Medulla oblongata (tissue), 1 donor: Measurements from ENCODE around the gene IL19.
A peak's percentile ranks its signal among the peaks of the same experiment; 100 is the strongest.
"Not testable (repeated sequence)": the region's sequence is repeated elsewhere in the genome, so short reads cannot be mapped to it uniquely, and the experiment has no call there.

Experiments
- DNase-seq: peaks from one replicate; pipeline ENCODE4 v3.0.0-alpha.2; 2015; ENCODE audit errors: extremely low spot score

Gene IL19

DNA sequence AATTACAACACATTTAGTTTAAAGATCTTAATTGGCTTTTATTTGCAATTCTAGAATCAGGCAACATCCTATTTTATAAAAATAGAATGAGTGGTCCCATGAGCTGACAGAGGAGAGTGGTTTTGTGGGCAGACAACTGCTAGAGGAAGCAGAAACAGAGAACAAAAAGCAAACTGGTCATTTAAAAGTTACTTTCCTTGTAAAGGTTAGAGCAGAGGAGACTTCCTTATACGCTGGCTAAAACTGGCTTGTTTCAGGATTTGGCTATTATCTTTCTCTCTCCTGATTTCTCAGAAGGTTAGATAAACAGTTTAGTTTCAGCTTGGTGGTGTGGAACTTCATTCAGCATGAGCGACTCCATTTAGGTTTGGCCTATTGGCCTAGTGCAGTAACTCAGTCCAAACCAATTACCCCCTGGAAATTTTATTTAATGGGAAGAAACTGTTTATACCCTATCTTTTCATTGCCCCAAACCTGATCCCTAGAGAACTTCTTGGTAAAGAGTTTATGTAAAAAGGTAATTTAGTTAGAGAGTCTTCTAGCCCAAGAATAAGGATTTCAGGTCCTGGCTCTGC lies 62.6 kb downstream of the IL19 start:
- peak; percentile 61 for DNase-seq

GRCh38 chr1:206833801-206834200 lies 63.2 kb downstream of the IL19 start:
- no peak for DNase-seq

DNA sequence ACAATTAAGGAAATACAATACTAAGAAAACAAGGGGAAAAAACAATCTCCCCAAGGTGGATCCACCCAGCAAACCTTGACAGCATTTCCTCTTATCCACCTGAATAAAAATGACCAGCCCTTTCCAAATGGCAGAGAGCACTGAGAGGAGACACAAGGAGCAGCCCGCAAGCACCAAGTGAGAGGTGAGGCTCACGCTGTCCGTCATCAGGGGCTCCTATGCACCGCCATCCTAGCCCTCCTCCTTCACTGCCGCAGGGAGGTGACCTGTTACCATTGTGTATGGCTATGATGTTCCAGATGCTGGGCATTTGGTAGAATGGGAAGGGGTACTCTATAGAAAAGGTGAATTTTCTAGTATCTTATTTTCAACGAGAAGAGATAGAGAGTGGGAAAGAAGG lies 63.6 kb downstream of the IL19 start:
- no peak for DNase-seq

DNA sequence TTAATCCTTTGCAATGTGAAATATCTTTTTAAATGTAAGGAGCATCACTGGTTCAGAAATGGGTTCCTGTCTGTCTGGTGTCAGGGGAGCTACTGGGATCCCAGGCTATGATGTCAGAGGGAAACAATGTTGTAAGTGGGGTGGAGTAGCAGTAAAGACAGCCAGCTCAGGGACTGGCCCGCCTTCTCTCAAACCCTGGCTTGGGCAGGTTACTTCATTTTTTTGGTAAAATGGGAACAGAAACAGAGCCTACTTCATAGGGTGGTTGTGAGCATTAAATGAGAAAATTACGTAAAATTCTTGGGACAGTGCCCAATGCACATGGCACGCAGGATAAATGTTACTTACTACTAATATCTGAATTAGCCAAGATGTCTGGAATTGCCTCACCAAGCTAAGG lies 64.1 kb downstream of the IL19 start:
- peak; percentile 20 for DNase-seq

GRCh38 chr1:206835186-206835585 lies 64.6 kb downstream of the IL19 start:
- no peak for DNase-seq

DNA sequence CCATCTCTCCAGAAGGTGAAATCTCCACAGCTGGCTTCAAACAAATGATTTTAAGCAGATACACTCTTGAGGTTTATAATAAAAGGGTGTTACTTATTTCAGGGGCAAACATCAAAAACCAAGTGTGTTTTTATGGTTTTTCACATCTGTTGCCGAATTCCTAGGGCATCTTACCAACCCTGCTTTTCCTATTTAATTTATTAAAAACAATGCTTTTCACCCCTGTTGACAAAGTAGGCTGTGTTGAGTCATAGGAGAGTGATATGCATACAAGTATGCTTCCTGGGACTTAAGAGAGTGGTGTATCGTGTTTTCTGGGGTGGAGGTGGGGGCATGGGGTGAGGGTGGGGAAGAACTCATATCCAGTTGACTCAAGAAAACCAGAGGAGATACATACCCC lies 65.5 kb downstream of the IL19 start:
- no peak for DNase-seq

- DNase-seq, result no peak
These were observed 68.5 kb downstream of the IL19 start for GRCh38 chr1:206839006-206839560.

GRCh38 chr1:206839857-206840256 lies 69.3 kb downstream of the IL19 start:
- DNase-seq, result no peak

- DNase-seq, result no peak
These were observed 71.2 kb downstream of the IL19 start for GRCh38 chr1:206841609-206842323.

DNA sequence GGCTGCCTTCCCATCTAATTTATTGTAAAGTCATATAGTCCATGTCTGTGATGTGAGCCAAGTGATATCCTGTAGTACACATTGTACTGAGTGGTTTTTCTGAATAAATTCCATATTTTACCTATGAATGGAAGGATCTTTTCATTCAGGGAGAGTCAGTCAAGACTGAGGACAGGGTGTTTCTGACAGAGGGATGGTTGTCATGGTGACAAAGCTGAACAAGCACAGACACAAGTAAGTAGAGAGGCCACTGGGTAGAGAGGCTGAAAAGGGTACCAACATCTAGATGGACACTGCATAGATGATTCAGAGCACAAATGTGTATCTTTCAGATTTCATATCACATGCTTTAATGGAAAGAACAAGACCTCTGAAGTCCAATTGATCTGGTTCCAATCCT lies 72.3 kb downstream of the IL19 start:
- DNase-seq, result no peak

GRCh38 chr1:206843626-206844025 lies 73.1 kb downstream of the IL19 start:
- DNase-seq, result no peak

DNA sequence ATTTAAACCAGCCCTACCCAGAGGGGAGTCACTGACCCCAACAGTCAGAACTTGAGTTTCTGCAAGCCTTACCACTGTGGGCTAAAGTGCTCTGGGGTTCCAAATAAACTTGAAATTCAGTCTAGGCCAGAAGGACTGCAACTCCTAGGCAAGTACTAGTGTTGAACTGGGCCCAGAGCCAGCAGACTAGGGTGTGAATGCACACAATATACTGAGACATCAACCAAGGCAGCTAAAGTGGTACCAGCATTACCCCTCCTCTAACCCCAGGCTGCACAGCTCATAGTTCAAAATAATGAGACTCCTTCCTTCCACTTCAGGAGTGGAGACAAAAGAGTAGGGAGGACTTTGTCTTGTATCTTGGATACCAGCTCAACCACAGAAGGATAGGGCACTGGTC lies 75.9 kb downstream of the IL19 start:
- DNase-seq, result no peak

- DNase-seq, result no peak
These were observed 76.8 kb downstream of the IL19 start for GRCh38 chr1:206847337-206847834.

- no peak for DNase-seq
These were observed 77.4 kb downstream of the IL19 start for GRCh38 chr1:206847946-206848345.

DNA sequence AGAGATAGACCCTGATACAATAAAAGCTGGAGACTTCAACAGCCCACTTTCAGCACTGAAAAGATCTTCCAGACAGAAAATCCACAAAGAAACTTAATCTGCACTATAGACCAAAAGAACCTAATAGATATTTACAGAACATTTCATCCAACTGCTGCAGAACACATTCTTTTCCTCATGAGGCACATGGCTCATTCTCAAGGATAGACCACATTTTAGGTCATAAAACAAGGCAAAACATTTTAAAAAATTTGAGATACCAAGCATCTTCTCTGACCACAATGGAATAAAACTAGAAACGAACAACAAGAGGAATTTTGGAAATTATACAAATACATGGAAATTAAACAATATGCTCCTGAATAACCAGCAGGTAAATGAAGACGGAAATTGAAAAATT lies 79.8 kb downstream of the IL19 start:
- DNase-seq, result no peak

- no peak for DNase-seq
These were observed 80.9 kb downstream of the IL19 start for GRCh38 chr1:206851341-206852010.

GRCh38 chr1:206852662-206853061 lies 82.1 kb downstream of the IL19 start:
- not testable (repeated sequence) for DNase-seq

- DNase-seq, result not testable (repeated sequence)
These were observed 83.1 kb downstream of the IL19 start for GRCh38 chr1:206853696-206854095.

- no peak for DNase-seq
These were observed 84.0 kb downstream of the IL19 start for GRCh38 chr1:206854401-206855129.

GRCh38 chr1:206855859-206856258 lies 85.3 kb downstream of the IL19 start:
- DNase-seq, result no peak

GRCh38 chr1:206856674-206857464 lies 86.3 kb downstream of the IL19 start:
- no peak for DNase-seq
